NB4 (cell line): Measurements from ENCODE around the gene ZNF83.
"Not testable (repeated sequence)": the region's sequence is repeated elsewhere in the genome, so short reads cannot be mapped to it uniquely, and the experiment has no call there.

Experiments
- DNase-seq: peaks from one replicate; pipeline ENCODE4 v3.0.0; 2010; ENCODE audit warnings: low read depth
- H3K4me3 ChIP-seq: one replicate; pipeline ENCODE4 v1.5.1; 2011; ENCODE audit warnings: mild to moderate bottlenecking, low read depth, low read length, moderate library complexity
- CTCF ChIP-seq: IDR thresholded peaks from one replicate; pipeline ENCODE4 v1.5.1; 2012; ENCODE audit warnings: low read depth, low read length
- MAX ChIP-seq: IDR thresholded peaks from 2 replicates; pipeline ENCODE4 v1.6.1; 2011; ENCODE audit warnings: low read depth, low read length
- MYC ChIP-seq: IDR thresholded peaks from 2 replicates; pipeline ENCODE4 v1.6.1; 2011; ENCODE audit warnings: low read depth, low read length
- POLR2A ChIP-seq: IDR thresholded peaks from 2 replicates; pipeline ENCODE4 v1.6.1; 2011; ENCODE audit warnings: mild to moderate bottlenecking; ENCODE audit not compliant: insufficient read length; ENCODE audit errors: extremely low read depth

Gene ZNF83

DNA sequence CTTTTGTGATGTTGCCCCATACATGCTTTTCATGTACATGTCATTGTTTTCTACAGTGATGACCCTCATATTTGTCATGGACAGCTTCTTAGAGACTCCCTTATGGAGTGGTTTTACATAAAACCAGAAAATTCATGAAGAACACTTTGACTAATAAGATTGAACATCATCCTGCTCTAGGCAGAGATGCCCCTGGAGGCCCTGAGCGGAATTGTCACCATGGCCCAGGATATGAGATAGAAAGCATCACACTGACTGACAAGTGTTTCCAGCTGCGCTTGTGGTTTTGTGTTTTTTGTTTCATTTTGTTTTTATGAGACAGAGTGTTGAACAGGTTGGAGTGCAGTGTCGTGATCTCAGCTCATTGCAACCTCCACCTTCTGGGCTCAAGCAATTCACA, 45.9 kb downstream of the ZNF83 start:
- TF ChIP-seq MYC (no peak), CTCF (no peak), POLR2A (no peak), MAX (no peak)
- no peak overlapping the region for H3K4me3 ChIP-seq
- DNase-seq = no peak

DNA sequence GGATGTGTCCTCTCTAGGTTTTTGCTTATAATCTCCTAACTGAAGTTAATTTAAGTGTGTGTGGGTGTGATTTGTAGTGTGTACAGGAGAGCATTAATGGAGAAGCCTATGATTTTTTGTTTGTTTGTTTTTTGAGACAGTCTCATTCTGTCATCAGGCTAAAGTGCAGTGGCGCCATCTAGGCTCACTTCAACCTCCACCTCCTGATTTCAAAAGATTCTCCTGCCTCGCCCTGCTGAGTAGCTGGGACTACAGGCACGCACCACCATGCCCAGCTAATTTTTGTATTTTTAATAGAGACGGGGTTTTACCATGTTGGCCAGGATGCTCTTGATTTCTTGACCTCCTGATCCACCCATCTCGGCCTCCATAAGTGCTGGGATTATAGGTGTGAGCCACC, 47.4 kb downstream of the ZNF83 start:
- DNase-seq = peak; percentile 40
- TF ChIP-seq POLR2A = no peak
- TF ChIP-seq CTCF = peak; percentile 26
- TF ChIP-seq MAX = no peak
- TF ChIP-seq MYC = no peak
- H3K4me3 ChIP-seq = no peak overlapping the region

GRCh38 chr19:52585604-52586003, 52.6 kb downstream of the ZNF83 start:
- no peak overlapping the region for H3K4me3 ChIP-seq
- no peak for DNase-seq
- TF ChIP-seq POLR2A (no peak), MYC (no peak), MAX (no peak), CTCF (no peak)

DNA sequence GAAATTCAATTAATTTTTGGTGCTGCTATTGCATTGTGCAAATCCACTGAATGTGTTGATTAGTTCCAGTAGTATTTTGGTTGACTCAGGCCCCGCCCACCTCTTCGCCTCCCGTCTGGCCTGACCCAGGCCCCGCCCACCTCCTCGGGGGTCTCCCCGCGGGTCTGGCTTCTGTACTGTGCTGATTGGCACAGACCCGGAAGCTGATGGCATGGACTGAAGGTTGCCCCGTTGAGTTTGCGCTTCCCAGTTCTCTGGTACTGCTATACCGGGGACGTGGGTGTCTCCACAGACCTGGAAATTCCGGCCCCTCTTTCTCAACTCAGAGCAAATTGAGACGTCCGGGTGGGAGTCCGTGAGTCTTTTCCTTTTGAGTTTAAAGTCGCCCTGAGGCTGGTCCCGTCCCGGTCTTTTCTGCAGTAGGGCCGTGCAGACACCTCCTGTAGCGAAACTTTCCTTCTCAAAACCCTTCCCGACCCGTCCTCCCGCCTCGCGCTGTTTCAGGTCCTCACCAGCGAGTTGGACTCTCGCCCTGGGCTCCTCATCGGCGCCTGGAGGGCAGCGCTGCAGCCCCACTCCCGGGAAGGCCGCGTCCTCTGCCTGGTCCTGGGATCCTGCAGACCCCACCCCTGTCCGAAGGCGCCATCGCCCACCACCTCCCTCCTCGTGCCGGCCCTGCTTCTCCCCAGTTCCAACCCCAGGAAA, 53.3 kb downstream of the ZNF83 start:
- TF ChIP-seq MYC (no peak), MAX (no peak), CTCF (no peak), POLR2A (no peak)
- H3K4me3 ChIP-seq = no peak overlapping the region
- DNase-seq = no peak

GRCh38 chr19:52570000-52570861, 67.9 kb downstream of the ZNF83 start, which contains the start of gene ZNF701:
TSS of gene ZNF701 (plus strand) at chr19:52570287. CDS start at chr19:52574148, 3,861 bp downstream.
- no peak for DNase-seq
- no peak for TF ChIP-seq MYC
- TF ChIP-seq CTCF = no peak
- no peak for TF ChIP-seq POLR2A
- TF ChIP-seq MAX = no peak
- no peak within 1 kb of the TSS for H3K4me3 ChIP-seq

DNA sequence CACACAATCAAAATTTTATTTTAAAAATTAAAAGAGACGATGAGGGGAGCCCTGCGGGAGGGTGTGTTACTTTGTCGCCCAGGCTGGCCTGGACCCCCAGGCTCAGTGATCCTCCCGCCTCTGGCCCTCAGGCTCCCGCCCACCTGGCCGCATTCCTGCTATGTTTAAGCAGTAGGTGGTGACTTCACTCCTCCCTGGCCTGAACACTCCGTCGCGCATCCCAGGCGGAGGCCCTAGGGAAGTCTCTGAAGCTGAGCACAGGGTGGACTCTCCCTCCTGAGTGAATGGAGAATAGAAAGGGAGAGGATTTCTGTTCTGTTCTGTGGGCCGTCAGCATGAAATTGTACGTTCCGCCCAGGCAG, 68.5 kb downstream of the ZNF83 start:
- H3K4me3 ChIP-seq, DNase-seq: not testable (repeated sequence)
